ENCODE data around the gene GAB3.

DNA sequence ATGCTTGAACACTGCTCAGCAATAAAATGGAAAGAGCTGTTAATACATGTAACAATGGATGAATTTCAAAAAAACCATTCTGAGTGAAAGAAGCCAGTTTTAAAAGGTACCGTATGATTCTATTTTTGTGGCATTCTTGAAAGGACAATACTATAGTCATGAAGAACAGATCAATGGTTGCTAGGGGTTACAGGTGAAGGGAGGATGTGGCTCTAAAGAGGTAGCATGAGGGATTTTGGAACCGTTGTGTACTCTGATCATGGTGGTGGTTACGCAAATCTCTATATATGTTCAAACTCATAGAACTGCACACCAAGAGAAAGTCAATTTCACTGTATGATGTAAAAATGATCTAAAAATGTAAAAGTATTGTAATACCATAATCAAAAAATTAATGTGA lies 57.5 kb downstream of the GAB3 start:
- TF ChIP-seq, protein P1, sequence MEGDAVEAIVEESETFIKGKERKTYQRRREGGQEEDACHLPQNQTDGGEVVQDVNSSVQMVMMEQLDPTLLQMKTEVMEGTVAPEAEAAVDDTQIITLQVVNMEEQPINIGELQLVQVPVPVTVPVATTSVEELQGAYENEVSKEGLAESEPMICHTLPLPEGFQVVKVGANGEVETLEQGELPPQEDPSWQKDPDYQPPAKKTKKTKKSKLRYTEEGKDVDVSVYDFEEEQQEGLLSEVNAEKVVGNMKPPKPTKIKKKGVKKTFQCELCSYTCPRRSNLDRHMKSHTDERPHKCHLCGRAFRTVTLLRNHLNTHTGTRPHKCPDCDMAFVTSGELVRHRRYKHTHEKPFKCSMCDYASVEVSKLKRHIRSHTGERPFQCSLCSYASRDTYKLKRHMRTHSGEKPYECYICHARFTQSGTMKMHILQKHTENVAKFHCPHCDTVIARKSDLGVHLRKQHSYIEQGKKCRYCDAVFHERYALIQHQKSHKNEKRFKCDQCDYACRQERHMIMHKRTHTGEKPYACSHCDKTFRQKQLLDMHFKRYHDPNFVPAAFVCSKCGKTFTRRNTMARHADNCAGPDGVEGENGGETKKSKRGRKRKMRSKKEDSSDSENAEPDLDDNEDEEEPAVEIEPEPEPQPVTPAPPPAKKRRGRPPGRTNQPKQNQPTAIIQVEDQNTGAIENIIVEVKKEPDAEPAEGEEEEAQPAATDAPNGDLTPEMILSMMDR (conservative IDR thresholded peaks at IDR 0.05): no peak
- TF ChIP-seq EZH2 (IDR thresholded peaks at IDR 0.05; ENCODE audit: low read depth): no peak

Data from PC-9 (cell line).